GM21825 (cell line): ENCODE data around the gene JPH2.

Source experiments
- ATAC-seq: cut with Tn5 transposase; IDR thresholded peaks from one replicate; pipeline ENCODE4 v1.9.1; 2021; ENCODE audit warnings: mild to moderate bottlenecking, moderate library complexity; ENCODE audit not compliant: unreplicated experiment

JPH2 gene

GRCh38 chr20:44160133-44160532 is 26.9 kb downstream of the JPH2 start:
- ATAC-seq: no peak

- ATAC-seq: no peak
These were observed 27.3 kb downstream of the JPH2 start for GRCh38 chr20:44159711-44160110.

- no peak for ATAC-seq
These were observed 27.9 kb downstream of the JPH2 start for GRCh38 chr20:44159125-44159524.

- ATAC-seq: no peak
These were observed 29.9 kb downstream of the JPH2 start for GRCh38 chr20:44157061-44157460.

- ATAC-seq: no peak
These were observed 32.4 kb downstream of the JPH2 start for GRCh38 chr20:44154521-44155001.

GRCh38 chr20:44153636-44154043 is 33.3 kb downstream of the JPH2 start:
- no peak for ATAC-seq

- no peak for ATAC-seq
These were observed 35.2 kb downstream of the JPH2 start for GRCh38 chr20:44151621-44152416.

- ATAC-seq: no peak
These were observed 40.7 kb downstream of the JPH2 start for GRCh38 chr20:44146272-44146671.

- ATAC-seq: no peak
These were observed 41.7 kb downstream of the JPH2 start for GRCh38 chr20:44145131-44145775.

- no peak for ATAC-seq
These were observed 43.1 kb downstream of the JPH2 start for GRCh38 chr20:44143936-44144335.

- no peak for ATAC-seq
These were observed 44.6 kb downstream of the JPH2 start for GRCh38 chr20:44142413-44142812.

GRCh38 chr20:44141873-44142272 is 45.1 kb downstream of the JPH2 start:
- ATAC-seq: no peak

- ATAC-seq: no peak
These were observed 48.1 kb downstream of the JPH2 start for GRCh38 chr20:44138867-44139266.

GRCh38 chr20:44137266-44137801 is 49.7 kb downstream of the JPH2 start:
- ATAC-seq: no peak

- no peak for ATAC-seq
These were observed 50.3 kb downstream of the JPH2 start for GRCh38 chr20:44136579-44137265.

- ATAC-seq: no peak
These were observed 51.4 kb downstream of the JPH2 start for GRCh38 chr20:44135417-44136204.

- no peak for ATAC-seq
These were observed 52.0 kb downstream of the JPH2 start for GRCh38 chr20:44135012-44135412.

GRCh38 chr20:44133424-44133823 is 53.6 kb downstream of the JPH2 start:
- no peak for ATAC-seq

GRCh38 chr20:44131704-44132103 is 55.3 kb downstream of the JPH2 start:
- ATAC-seq: no peak

- no peak for ATAC-seq
These were observed 56.9 kb downstream of the JPH2 start for GRCh38 chr20:44129911-44130718.
